ENCODE measurements around the gene ACYP1. TPM values are rescaled to one million over a fixed set of nuclear protein-coding genes. Genes with fewer than 3 reads are reported as not detected.

ACYP1 gene
- polyA plus RNA-seq, 1 of the 3 experiments (the other 2 are of a cell fraction): 53.5 TPM

DNA sequence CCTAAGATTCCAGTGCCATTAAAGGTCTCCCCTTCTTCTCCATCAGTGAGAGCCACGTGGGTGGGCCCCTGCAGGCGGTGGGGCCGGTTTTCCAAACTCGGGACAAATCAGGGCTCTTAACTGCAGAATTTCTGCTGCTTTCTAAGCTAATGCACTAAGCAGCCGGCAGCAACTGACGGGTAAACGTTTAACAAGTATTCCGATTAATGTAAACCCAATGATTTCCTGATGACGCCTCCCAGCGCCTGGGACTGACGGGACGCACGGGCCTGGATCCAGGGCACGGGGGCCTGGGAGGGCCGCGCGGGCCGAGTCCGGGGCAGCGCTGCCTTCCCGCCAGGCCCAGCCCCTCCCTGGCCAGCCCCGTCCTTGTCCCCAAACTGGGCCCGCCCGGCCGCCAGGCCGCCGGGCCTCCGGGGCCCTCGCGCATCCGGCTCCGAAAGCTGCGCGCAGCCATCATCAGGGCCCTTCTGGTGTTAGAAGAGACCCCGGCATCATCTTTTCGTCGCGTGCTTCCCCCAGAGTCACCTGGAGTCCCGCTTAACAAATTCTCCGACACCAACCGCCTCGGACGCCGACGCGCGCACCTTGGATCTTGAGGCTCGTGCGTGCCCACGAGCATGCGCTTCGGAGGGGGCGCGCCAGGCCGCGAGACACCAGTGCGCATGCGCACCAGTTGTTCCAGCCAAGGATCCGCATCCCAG is 12.8 kb downstream of the ACYP1 start, which contains the start of gene MLH3:
TSS of gene MLH3 (minus strand) at position 616 of the 704 bp plus-strand sequence. CDS start 1,812 bp downstream, outside the sequence.
- peak; percentile 93 for DNase-seq
- TF ChIP-seq JUND (IDR thresholded peaks at IDR 0.05): no peak
- TF ChIP-seq FOXJ3 (CRISPR knock-in tag; IDR thresholded peaks at IDR 0.05): no peak
- TF ChIP-seq, protein P1, sequence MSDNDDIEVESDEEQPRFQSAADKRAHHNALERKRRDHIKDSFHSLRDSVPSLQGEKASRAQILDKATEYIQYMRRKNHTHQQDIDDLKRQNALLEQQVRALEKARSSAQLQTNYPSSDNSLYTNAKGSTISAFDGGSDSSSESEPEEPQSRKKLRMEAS (IDR thresholded peaks at IDR 0.05; ENCODE audit: low read depth): peak; percentile 96
- TF ChIP-seq POLR2AphosphoS5 (IDR thresholded peaks at IDR 0.05; ENCODE audit: low read depth, low read length): peak; percentile 64
- TF ChIP-seq NRF1 (IDR thresholded peaks at IDR 0.05; ENCODE audit: low read depth, low read length): peak; percentile 91
- peaks cover 31% of the 10 kb centered on the region for H3F3A ChIP-seq (replicated peaks; ENCODE audit: insufficient read depth)

DNA sequence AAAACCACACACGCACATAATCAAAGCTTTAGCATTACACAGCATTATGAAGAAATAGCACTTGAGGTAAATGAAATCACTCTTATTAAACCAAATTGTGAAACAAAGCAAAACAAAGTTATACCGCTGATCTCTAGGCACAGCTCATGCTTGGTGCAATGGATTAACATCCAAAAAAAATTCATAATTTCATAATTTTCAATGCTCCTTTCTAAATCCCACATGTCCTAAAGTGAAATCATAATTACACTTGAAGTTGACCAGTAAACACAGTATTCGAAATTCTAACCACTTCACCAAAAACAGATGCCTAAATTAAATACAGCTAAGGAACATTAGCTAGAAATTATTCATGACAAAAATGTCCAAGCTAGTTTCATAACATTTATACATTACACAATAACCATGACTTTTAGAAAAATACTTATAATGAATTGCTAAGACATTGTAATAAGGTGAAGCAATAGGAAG is 14.1 kb downstream of the ACYP1 start:
- H3K36me3 ChIP-seq (replicated peaks in 1 of 2; ENCODE audit: control insufficient read depth in 1 of 2, insufficient read depth in 2 of 2, low read length in 1 of 2): peaks cover 0 to 4% of the 10 kb centered on the region in 2 experiments
- H4K20me1 ChIP-seq (ENCODE audit: insufficient read depth): no peaks in the 10 kb centered on the region
- no peak overlapping the region for H3K4me3 ChIP-seq (ENCODE audit: low read depth in 2 of 2, low read length in 1 of 2)
- H2AFZ ChIP-seq (ENCODE audit: low read depth): no peak overlapping the region
- TF ChIP-seq EP300 (IDR thresholded peaks at IDR 0.05; ENCODE audit: borderline replicate concordance in 1 of 2, low read depth in 1 of 2, low read length in 1 of 2) (peak in 1 of 2 experiments; percentile 51; a peak in 1 of 4 replicates), POLR2AphosphoS5 (IDR thresholded peaks at IDR 0.05; ENCODE audit: low read depth, low read length) (no peak)
- H3K79me2 ChIP-seq (ENCODE audit: insufficient read depth): no peaks in the 10 kb centered on the region
- no peak overlapping the region for H3K9ac ChIP-seq
- CTCF ChIA-PET: interaction anchor here (1.3 kb wide), 1 partner anchor 104 kb away, joined by 7 read pairs; no protein-coding TSS in a partner anchor
- WGBS (ENCODE audit: low lambda C conversion rate): 61% methylated on average over 3 of the region's 3 CpGs
- no peaks in the 10 kb centered on the region for H3K27me3 ChIP-seq (ENCODE audit: insufficient read depth)
- no peaks in the 10 kb centered on the region for H3K9me3 ChIP-seq
- DNase-seq: no peak
- peaks cover 10 to 15% of the 10 kb centered on the region in 2 experiments for H3K4me1 ChIP-seq (ENCODE audit: control insufficient read depth in 1 of 2, insufficient read depth in 2 of 2, low read depth in 1 of 2, low read length in 1 of 2)
- POLR2A ChIA-PET: no interaction called here
- peaks cover 28% of the 10 kb centered on the region for H3F3A ChIP-seq (replicated peaks; ENCODE audit: insufficient read depth)
- H3K9me2 ChIP-seq: no peaks in the 10 kb centered on the region
- peak overlapping the region in 1 of 2 experiments; percentile 71; a peak in 1 of 4 replicates for H3K27ac ChIP-seq (ENCODE audit: low read depth in 2 of 2, low read length in 1 of 2)
- no peak overlapping the region for H3K4me2 ChIP-seq

More for the DNA sequence above, 12.8 kb downstream of the ACYP1 start, which contains the start of gene MLH3:
- peaks cover 0 to 11% of the 10 kb centered on the region in 2 experiments for H3K36me3 ChIP-seq (replicated peaks in 1 of 2; ENCODE audit: control insufficient read depth in 1 of 2, insufficient read depth in 2 of 2, low read length in 1 of 2)
- H3K79me2 ChIP-seq (ENCODE audit: insufficient read depth): peaks cover 8% of the 10 kb centered on the region; the same call in 1 of the 2 replicates
- ChIA-PET CTCF (interaction anchor here (1.2 kb wide), 2 partner anchors 12 to 105 kb away, joined by 4 to 6 read pairs; partner anchors contain the start of gene ACYP1), POLR2A (interaction anchor here (1.0 kb wide), 1 partner anchor 19 kb away, joined by 3 read pairs; the partner anchor contains the start of gene ZC2HC1C)
- peak within 1 kb of the TSS; percentile 64 to 84; a peak in 2 of 4 replicates for H3K27ac ChIP-seq (ENCODE audit: low read depth in 2 of 2, low read length in 1 of 2)
- WGBS (ENCODE audit: low lambda C conversion rate): 29% methylated on average over 25 of the region's 59 CpGs
- no peaks in the 10 kb centered on the region for H3K9me3 ChIP-seq
- peaks cover 8 to 12% of the 10 kb centered on the region in 2 experiments; a peak in 3 of 4 replicates for H3K4me1 ChIP-seq (ENCODE audit: control insufficient read depth in 1 of 2, insufficient read depth in 2 of 2, low read depth in 1 of 2, low read length in 1 of 2)
- no peaks in the 10 kb centered on the region for H3K27me3 ChIP-seq (ENCODE audit: insufficient read depth)
- H2AFZ ChIP-seq (ENCODE audit: low read depth): peak within 1 kb of the TSS; percentile 83
- H3K9me2 ChIP-seq: no peaks in the 10 kb centered on the region
- no peaks in the 10 kb centered on the region for H4K20me1 ChIP-seq (ENCODE audit: insufficient read depth)
- H3K4me3 ChIP-seq (ENCODE audit: low read depth in 2 of 2, low read length in 1 of 2): peak within 1 kb of the TSS; percentile 54 to 55
- peak within 1 kb of the TSS; percentile 66 for H3K4me2 ChIP-seq
- H3K9ac ChIP-seq: peak within 1 kb of the TSS; percentile 61

GRCh38 chr14:75049136-75049535 is 14.7 kb downstream of the ACYP1 start:
- POLR2A ChIA-PET: no interaction called here
- CTCF ChIA-PET: interaction anchor here (0.6 to 1.3 kb wide), 3 partner anchors 15 to 104 kb away, joined by 3 to 7 read pairs (median 4); no protein-coding TSS in a partner anchor
- TF ChIP-seq, protein P2, sequence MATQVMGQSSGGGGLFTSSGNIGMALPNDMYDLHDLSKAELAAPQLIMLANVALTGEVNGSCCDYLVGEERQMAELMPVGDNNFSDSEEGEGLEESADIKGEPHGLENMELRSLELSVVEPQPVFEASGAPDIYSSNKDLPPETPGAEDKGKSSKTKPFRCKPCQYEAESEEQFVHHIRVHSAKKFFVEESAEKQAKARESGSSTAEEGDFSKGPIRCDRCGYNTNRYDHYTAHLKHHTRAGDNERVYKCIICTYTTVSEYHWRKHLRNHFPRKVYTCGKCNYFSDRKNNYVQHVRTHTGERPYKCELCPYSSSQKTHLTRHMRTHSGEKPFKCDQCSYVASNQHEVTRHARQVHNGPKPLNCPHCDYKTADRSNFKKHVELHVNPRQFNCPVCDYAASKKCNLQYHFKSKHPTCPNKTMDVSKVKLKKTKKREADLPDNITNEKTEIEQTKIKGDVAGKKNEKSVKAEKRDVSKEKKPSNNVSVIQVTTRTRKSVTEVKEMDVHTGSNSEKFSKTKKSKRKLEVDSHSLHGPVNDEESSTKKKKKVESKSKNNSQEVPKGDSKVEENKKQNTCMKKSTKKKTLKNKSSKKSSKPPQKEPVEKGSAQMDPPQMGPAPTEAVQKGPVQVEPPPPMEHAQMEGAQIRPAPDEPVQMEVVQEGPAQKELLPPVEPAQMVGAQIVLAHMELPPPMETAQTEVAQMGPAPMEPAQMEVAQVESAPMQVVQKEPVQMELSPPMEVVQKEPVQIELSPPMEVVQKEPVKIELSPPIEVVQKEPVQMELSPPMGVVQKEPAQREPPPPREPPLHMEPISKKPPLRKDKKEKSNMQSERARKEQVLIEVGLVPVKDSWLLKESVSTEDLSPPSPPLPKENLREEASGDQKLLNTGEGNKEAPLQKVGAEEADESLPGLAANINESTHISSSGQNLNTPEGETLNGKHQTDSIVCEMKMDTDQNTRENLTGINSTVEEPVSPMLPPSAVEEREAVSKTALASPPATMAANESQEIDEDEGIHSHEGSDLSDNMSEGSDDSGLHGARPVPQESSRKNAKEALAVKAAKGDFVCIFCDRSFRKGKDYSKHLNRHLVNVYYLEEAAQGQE (IDR thresholded peaks at IDR 0.05; ENCODE audit: low read depth, low read length): no peak
- no peak for TF ChIP-seq GABPA (IDR thresholded peaks at IDR 0.05; ENCODE audit: low read depth)
- no peak for TF ChIP-seq ELF1 (IDR thresholded peaks at IDR 0.05)
- no peak for TF ChIP-seq SIN3A (IDR thresholded peaks at IDR 0.05; ENCODE audit: borderline replicate concordance, low read depth, low read length)
- no peak for TF ChIP-seq MXI1 (IDR thresholded peaks at IDR 0.05; ENCODE audit: low read depth, low read length)
- no peak for TF ChIP-seq FOXM1 (IDR thresholded peaks at IDR 0.05; ENCODE audit: low read depth)
- no peak for TF ChIP-seq TCF12 (IDR thresholded peaks at IDR 0.05)
- TF ChIP-seq, protein P3, sequence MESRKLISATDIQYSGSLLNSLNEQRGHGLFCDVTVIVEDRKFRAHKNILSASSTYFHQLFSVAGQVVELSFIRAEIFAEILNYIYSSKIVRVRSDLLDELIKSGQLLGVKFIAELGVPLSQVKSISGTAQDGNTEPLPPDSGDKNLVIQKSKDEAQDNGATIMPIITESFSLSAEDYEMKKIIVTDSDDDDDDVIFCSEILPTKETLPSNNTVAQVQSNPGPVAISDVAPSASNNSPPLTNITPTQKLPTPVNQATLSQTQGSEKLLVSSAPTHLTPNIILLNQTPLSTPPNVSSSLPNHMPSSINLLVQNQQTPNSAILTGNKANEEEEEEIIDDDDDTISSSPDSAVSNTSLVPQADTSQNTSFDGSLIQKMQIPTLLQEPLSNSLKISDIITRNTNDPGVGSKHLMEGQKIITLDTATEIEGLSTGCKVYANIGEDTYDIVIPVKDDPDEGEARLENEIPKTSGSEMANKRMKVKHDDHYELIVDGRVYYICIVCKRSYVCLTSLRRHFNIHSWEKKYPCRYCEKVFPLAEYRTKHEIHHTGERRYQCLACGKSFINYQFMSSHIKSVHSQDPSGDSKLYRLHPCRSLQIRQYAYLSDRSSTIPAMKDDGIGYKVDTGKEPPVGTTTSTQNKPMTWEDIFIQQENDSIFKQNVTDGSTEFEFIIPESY (IDR thresholded peaks at IDR 0.05; ENCODE audit: borderline replicate concordance, low read depth): no peak

More at GRCh38 chr14:75049136-75049535, 14.7 kb downstream of the ACYP1 start:
- Histone ChIP-seq H3K4me3 (ENCODE audit: low read depth in 2 of 2, low read length in 1 of 2) (no peak overlapping the region), H3K36me3 (replicated peaks in 1 of 2; ENCODE audit: control insufficient read depth in 1 of 2, insufficient read depth in 2 of 2, low read length in 1 of 2) (peaks cover 0 to 4% of the 10 kb centered on the region in 2 experiments), H3F3A (replicated peaks; ENCODE audit: insufficient read depth) (peaks cover 33% of the 10 kb centered on the region), H4K20me1 (ENCODE audit: insufficient read depth) (no peaks in the 10 kb centered on the region), H3K4me2 (no peak overlapping the region), H3K27ac (ENCODE audit: low read depth in 2 of 2, low read length in 1 of 2) (peak overlapping the region in 1 of 2 experiments; percentile 71; a peak in 1 of 4 replicates), H3K9ac (no peak overlapping the region), H3K9me3 (no peaks in the 10 kb centered on the region), H2AFZ (ENCODE audit: low read depth) (no peak overlapping the region), H3K9me2 (no peaks in the 10 kb centered on the region), H3K27me3 (ENCODE audit: insufficient read depth) (no peaks in the 10 kb centered on the region), H3K4me1 (ENCODE audit: control insufficient read depth in 1 of 2, insufficient read depth in 2 of 2, low read depth in 1 of 2, low read length in 1 of 2) (peaks cover 16 to 18% of the 10 kb centered on the region in 2 experiments), H3K79me2 (ENCODE audit: insufficient read depth) (no peaks in the 10 kb centered on the region)
- DNase-seq: no peak
- WGBS (ENCODE audit: low lambda C conversion rate): 99% methylated on average over 5 of the region's 5 CpGs

Measured in SK-N-SH (cell line).